SU-DHL-6 (cell line): Measurements from ENCODE around the gene KRTAP9-1.

Experiments used
- H2AFZ ChIP-seq: fragments of 200-600 bp; sonication (generic); 2 replicates; pipeline ENCODE4 v1.6.1; 2014; ENCODE audit warnings: low read depth, mild to moderate bottlenecking, moderate library complexity, mixed read lengths, antibody characterized with exemption, low read length; ENCODE audit not compliant: severe bottlenecking
- H3F3A ChIP-seq: fragments of 200-600 bp; shearing (Covaris generic); 2 replicates; pipeline ENCODE4 v1.6.0; 2016; ENCODE audit warnings: antibody characterized with exemption, mild to moderate bottlenecking; ENCODE audit not compliant: insufficient read depth
- H3K27ac ChIP-seq: fragments of 200-600 bp; sonication (generic); 2 replicates; pipeline ENCODE4 v1.5.1; 2016; ENCODE audit warnings: low read depth, mild to moderate bottlenecking, low read length, moderate library complexity, mixed read lengths
- H3K27me3 ChIP-seq: fragments of 200-600 bp; sonication (generic), shearing (Covaris generic); 2 replicates; pipeline ENCODE4 v1.6.0; 2014; ENCODE audit warnings: mild to moderate bottlenecking, low read length
- H3K36me3 ChIP-seq: fragments of 200-600 bp; sonication (generic); 2 replicates; pipeline ENCODE4 v1.6.1; 2014; ENCODE audit warnings: mild to moderate bottlenecking, low read length, mixed read lengths
- H3K4me2 ChIP-seq: fragments of 300-600, 200-600 bp; shearing (Covaris generic), sonication (generic); 2 replicates; pipeline ENCODE4 v1.6.0; 2014; ENCODE audit warnings: low read length, low read depth, mild to moderate bottlenecking; ENCODE audit not compliant: poor library complexity, severe bottlenecking
- H3K4me3 ChIP-seq: fragments of 200-600 bp; sonication (generic); 2 replicates; pipeline ENCODE4 v1.5.1; 2014; ENCODE audit warnings: antibody characterized with exemption, low read length, mild to moderate bottlenecking, mixed read lengths; ENCODE audit not compliant: insufficient read depth, poor library complexity, severe bottlenecking
- H3K79me2 ChIP-seq: fragments of 200-600 bp; sonication (generic); 2 replicates; pipeline ENCODE4 v1.6.1; 2014; ENCODE audit warnings: mild to moderate bottlenecking, low read length, moderate library complexity; ENCODE audit not compliant: insufficient read depth
- H3K9ac ChIP-seq: fragments of 200-600 bp; sonication (generic); 2 replicates; pipeline ENCODE4 v1.7.0; 2014; ENCODE audit warnings: mild to moderate bottlenecking, low read length
- H3K9me2 ChIP-seq: fragments of 200-600 bp; sonication (generic); replicated peaks from 2 replicates; pipeline ENCODE4 v1.6.1; 2014; ENCODE audit warnings: low read length; ENCODE audit not compliant: insufficient read depth
- H3K9me3 ChIP-seq: fragments of 200-600 bp; sonication (generic); 2 replicates; pipeline ENCODE4 v1.6.1; 2014; ENCODE audit warnings: low read length, mixed read lengths; ENCODE audit not compliant: insufficient read depth
- H4K20me1 ChIP-seq: fragments of 200-600 bp; sonication (generic); 2 replicates; pipeline ENCODE4 v1.6.1; 2014; ENCODE audit warnings: low read depth, mild to moderate bottlenecking, antibody characterized with exemption, low read length, moderate library complexity, mixed read lengths
- CTCF ChIP-seq: fragments of 200-600 bp; sonication (generic); IDR thresholded peaks from one replicate; pipeline ENCODE4 v1.5.1; 2017; ENCODE audit warnings: antibody characterized with exemption, mild to moderate bottlenecking, low read length, moderate library complexity; ENCODE audit not compliant: insufficient read depth, poor library complexity, severe bottlenecking
- EZH2phosphoT487 ChIP-seq: fragments of 200-600 bp; sonication (generic), shearing (Covaris generic); conservative IDR thresholded peaks from 2 replicates; pipeline ENCODE4 v1.6.1; 2018; ENCODE audit warnings: mild to moderate bottlenecking, antibody characterized with exemption, low read length, moderate library complexity, mixed read lengths

Gene KRTAP9-1

GRCh38 chr17:41184480-41184961 lies 5.2 kb upstream of the KRTAP9-1 start, which contains the start of gene KRTAP4-1:
TSS of gene KRTAP4-1 (minus strand) at chr17:41184911. CDS start at chr17:41184854, 57 bp downstream.
- Histone ChIP-seq H3K9me2 (no peaks in the 10 kb centered on the region), H4K20me1 (no peaks in the 10 kb centered on the region), H3K27ac (no peak within 1 kb of the TSS), H3F3A (no peaks in the 10 kb centered on the region), H3K9me3 (no peaks in the 10 kb centered on the region), H2AFZ (no peak within 1 kb of the TSS), H3K4me2 (no peak within 1 kb of the TSS), H3K27me3 (0 out of 2 replicates have a peak, but pooled peaks cover 3% of the 10 kb centered on the region), H3K4me3 (no peak within 1 kb of the TSS), H3K9ac (no peak within 1 kb of the TSS), H3K79me2 (no peaks in the 10 kb centered on the region), H3K36me3 (no peaks in the 10 kb centered on the region)
- TF ChIP-seq CTCF (no peak), EZH2phosphoT487 (no peak)

- no peak overlapping the region for H3K4me3 ChIP-seq
- H2AFZ ChIP-seq: no peak overlapping the region
- H3K36me3 ChIP-seq: no peaks in the 10 kb centered on the region
- no peak overlapping the region for H3K4me2 ChIP-seq
- H3K27ac ChIP-seq: no peak overlapping the region
- no peak overlapping the region for H3K9ac ChIP-seq
- no peaks in the 10 kb centered on the region for H3F3A ChIP-seq
- no peaks in the 10 kb centered on the region for H3K79me2 ChIP-seq
- H4K20me1 ChIP-seq: no peaks in the 10 kb centered on the region
- no peaks in the 10 kb centered on the region for H3K9me2 ChIP-seq
- H3K27me3 ChIP-seq: 0 out of 2 replicates have a peak, but pooled peaks cover 3% of the 10 kb centered on the region
- no peaks in the 10 kb centered on the region for H3K9me3 ChIP-seq
- TF ChIP-seq EZH2phosphoT487: no peak
- TF ChIP-seq CTCF: no peak
Observed at GRCh38 chr17:41185001-41185400, 4.7 kb upstream of the KRTAP9-1 start.

GRCh38 chr17:41186872-41187271 lies 2.8 kb upstream of the KRTAP9-1 start:
- no peaks in the 10 kb centered on the region for H3F3A ChIP-seq
- no peaks in the 10 kb centered on the region for H3K9me3 ChIP-seq
- no peaks in the 10 kb centered on the region for H4K20me1 ChIP-seq
- H3K9me2 ChIP-seq: no peaks in the 10 kb centered on the region
- H3K9ac ChIP-seq: no peak overlapping the region
- no peaks in the 10 kb centered on the region for H3K36me3 ChIP-seq
- no peak overlapping the region for H3K4me2 ChIP-seq
- H3K27me3 ChIP-seq: no peaks in the 10 kb centered on the region
- no peak overlapping the region for H3K4me3 ChIP-seq
- H3K27ac ChIP-seq: no peak overlapping the region
- no peak overlapping the region for H2AFZ ChIP-seq
- no peaks in the 10 kb centered on the region for H3K79me2 ChIP-seq
- TF ChIP-seq EZH2phosphoT487 (no peak), CTCF (no peak)
